Fibroblast of pulmonary artery (primary cell): Measurements from ENCODE around the gene FPR2.
A peak's percentile ranks its signal among the peaks of the same experiment; 100 is the strongest.
"Not testable (repeated sequence)": the region's sequence is repeated elsewhere in the genome, so short reads cannot be mapped to it uniquely, and the experiment has no call there.

Experiments used
- DNase-seq: peaks from one replicate; pipeline ENCODE4 v3.0.0-alpha.2; 2010; ENCODE audit warnings: low read depth
- H3K4me3 ChIP-seq: replicated peaks from 2 replicates; pipeline ENCODE4 v1.5.1; 2011; ENCODE audit warnings: low read depth, mild to moderate bottlenecking, control low read depth, low read length, moderate library complexity
- CTCF ChIP-seq: IDR thresholded peaks from 2 replicates; pipeline ENCODE4 v1.5.1; 2011; ENCODE audit warnings: mild to moderate bottlenecking, control low read depth, low read length, inconsistent platforms; ENCODE audit errors: missing control alignments

Gene FPR2

GRCh38 chr19:51766461-51766860, 5.5 kb downstream of the FPR2 start:
- TF ChIP-seq CTCF, result no peak
- no peak overlapping the region for H3K4me3 ChIP-seq
- no peak for DNase-seq

GRCh38 chr19:51771376-51772130, 10.6 kb downstream of the FPR2 start:
- DNase-seq, result peak; percentile 34
- TF ChIP-seq CTCF, result no peak

GRCh38 chr19:51772977-51773376, 12.0 kb downstream of the FPR2 start:
- no peak for TF ChIP-seq CTCF
- DNase-seq, result no peak
- no peak overlapping the region for H3K4me3 ChIP-seq

More at GRCh38 chr19:51771376-51772130, 10.6 kb downstream of the FPR2 start:
- H3K4me3 ChIP-seq, result no peak overlapping the region

- not testable (repeated sequence) for H3K4me3 ChIP-seq
Measured at GRCh38 chr19:51776561-51776960, 15.6 kb downstream of the FPR2 start.

GRCh38 chr19:51777570-51778462, 16.8 kb downstream of the FPR2 start:
- H3K4me3 ChIP-seq, result no peak overlapping the region
- peak; percentile 70 for TF ChIP-seq CTCF
- DNase-seq, result peak; percentile 96

More at GRCh38 chr19:51776561-51776960, 15.6 kb downstream of the FPR2 start:
- DNase-seq, result not testable (repeated sequence)

GRCh38 chr19:51779181-51779580, 18.2 kb downstream of the FPR2 start:
- TF ChIP-seq CTCF, result no peak
- DNase-seq, result no peak
- H3K4me3 ChIP-seq, result no peak overlapping the region

GRCh38 chr19:51779703-51780102, 18.7 kb downstream of the FPR2 start:
- no peak for TF ChIP-seq CTCF
- no peak for DNase-seq
- H3K4me3 ChIP-seq, result no peak overlapping the region
